Thyroid gland (tissue), 4 donors: Measurements from ENCODE around the gene IRF2BPL.
A peak's percentile ranks its signal among the peaks of the same experiment; 100 is the strongest.

Source experiments
- POLR2A ChIP-seq, 2 donors: fragments of 450-650 bp; IDR thresholded peaks; one replicate each; pipeline ENCODE4 v1.6.1; 2017; ENCODE audit warnings: antibody characterized with exemption in 2 of 2, mild to moderate bottlenecking in 2 of 2, moderate library complexity in 1 of 2
- TF ChIP-seq, protein P1 (sequence below), 6 experiments: fragments of 200-600 bp in 3 of 6; fragments of 450-650 bp in 3 of 6; sonication (generic) in 3 of 6; IDR thresholded peaks; one replicate each; pipeline ENCODE4 v1.5.1; 2016 to 2019; ENCODE audit warnings: antibody characterized with exemption in 6 of 6, mild to moderate bottlenecking in 2 of 6, inconsistent platforms in 1 of 6, moderate library complexity in 1 of 6

DNA sequence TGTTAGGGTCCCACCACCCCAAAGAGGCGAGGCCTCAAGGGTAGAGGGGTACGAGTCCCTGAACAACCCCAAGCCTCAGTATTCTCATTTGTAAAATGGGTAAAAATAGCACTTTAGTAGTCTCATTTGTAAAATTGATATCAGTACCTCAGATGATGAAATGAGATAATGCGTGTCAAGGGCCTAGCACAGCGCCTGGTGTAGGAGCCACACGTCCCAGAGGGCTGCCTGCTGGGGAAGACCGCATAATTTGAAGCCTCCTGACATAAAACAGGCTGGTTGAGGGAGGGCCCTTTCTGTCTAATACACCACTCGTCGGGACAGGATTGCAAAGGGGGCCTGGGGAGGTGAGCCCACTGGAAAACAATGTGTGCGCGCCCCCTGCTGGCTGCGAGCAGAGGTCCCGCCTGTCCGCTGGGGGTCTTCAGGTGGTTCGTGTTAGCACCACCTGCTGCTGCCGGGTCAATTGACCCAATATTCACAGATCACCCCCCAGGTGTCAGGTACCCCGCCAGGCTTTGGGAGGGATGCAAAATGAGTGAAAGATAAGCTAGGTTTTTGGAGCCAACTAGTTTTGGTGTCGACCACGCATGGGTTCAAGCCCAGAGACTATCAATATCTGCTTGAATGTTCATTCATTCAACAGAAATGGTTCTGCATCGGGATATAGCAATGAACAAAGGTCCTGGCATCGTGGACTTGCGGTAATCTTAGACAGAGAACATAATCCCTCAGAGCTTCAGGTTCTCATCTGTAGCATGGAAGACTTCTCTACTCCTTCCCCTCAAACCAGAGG is 24.7 kb upstream of the IRF2BPL start:
- no peak for TF ChIP-seq POLR2A (IDR thresholded peaks at IDR 0.05)
- TF ChIP-seq, protein P1, sequence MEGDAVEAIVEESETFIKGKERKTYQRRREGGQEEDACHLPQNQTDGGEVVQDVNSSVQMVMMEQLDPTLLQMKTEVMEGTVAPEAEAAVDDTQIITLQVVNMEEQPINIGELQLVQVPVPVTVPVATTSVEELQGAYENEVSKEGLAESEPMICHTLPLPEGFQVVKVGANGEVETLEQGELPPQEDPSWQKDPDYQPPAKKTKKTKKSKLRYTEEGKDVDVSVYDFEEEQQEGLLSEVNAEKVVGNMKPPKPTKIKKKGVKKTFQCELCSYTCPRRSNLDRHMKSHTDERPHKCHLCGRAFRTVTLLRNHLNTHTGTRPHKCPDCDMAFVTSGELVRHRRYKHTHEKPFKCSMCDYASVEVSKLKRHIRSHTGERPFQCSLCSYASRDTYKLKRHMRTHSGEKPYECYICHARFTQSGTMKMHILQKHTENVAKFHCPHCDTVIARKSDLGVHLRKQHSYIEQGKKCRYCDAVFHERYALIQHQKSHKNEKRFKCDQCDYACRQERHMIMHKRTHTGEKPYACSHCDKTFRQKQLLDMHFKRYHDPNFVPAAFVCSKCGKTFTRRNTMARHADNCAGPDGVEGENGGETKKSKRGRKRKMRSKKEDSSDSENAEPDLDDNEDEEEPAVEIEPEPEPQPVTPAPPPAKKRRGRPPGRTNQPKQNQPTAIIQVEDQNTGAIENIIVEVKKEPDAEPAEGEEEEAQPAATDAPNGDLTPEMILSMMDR (IDR thresholded peaks at IDR 0.05): peak; percentile 82 to 98 (median 90)
